Activated CD8-positive, alpha-beta memory T cell treated with anti-CD3 and anti-CD28 coated beads for 36 hours (primary cell): ENCODE results near the gene SLCO4A1. TPM values are rescaled to one million over a fixed set of nuclear protein-coding genes. Genes with fewer than 3 reads are reported as not detected.

Source experiments
- CTCF ChIA-PET: fragments of 350-600 bp; sonication (Branson Sonifier 250); formaldehyde crosslinking; loops from one replicate; lab custom pipeline; 2021; ENCODE audit warnings: antibody characterized with exemption; lab: Charles Lee
- POLR2A ChIA-PET: fragments of 350-600 bp; sonication (Branson Sonifier 250); formaldehyde crosslinking; loops from one replicate; lab custom pipeline; 2021; ENCODE audit warnings: antibody characterized with exemption; lab: Charles Lee
- total RNA-seq, 2 experiments: library from RNA; stranded (reverse); gene quantifications; one replicate each; pipeline ENCODE4 v1.2.3, GENCODE V29; 2021

Gene SLCO4A1
- total RNA-seq, 2 experiments from 2014 or later, result 60.9 to 65.4 TPM

DNA sequence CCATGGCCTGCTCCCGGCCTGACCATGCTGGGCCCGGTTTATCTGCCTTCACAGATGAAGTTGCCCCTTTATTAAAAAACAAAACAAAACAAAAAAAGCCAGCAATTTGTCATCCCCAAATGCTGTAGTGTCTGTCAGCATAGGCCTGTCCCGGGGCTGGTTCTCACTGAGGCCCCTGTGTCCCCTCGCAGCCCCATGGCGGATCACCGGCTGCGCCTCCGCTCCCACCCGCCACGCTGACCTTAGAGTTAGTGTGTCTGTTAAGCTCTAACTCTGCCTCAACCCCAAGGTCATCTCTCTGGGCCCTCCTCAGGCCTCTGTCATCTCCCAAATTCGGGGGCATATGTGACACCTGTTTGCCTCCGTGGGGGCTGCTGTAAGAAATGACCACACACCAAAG, 11.1 kb downstream of the SLCO4A1 start:
- ChIA-PET CTCF (interaction anchor here (2.6 kb wide), 1 partner anchor 31 kb away, joined by 7 read pairs; no protein-coding TSS in a partner anchor), POLR2A (no interaction called here)

DNA sequence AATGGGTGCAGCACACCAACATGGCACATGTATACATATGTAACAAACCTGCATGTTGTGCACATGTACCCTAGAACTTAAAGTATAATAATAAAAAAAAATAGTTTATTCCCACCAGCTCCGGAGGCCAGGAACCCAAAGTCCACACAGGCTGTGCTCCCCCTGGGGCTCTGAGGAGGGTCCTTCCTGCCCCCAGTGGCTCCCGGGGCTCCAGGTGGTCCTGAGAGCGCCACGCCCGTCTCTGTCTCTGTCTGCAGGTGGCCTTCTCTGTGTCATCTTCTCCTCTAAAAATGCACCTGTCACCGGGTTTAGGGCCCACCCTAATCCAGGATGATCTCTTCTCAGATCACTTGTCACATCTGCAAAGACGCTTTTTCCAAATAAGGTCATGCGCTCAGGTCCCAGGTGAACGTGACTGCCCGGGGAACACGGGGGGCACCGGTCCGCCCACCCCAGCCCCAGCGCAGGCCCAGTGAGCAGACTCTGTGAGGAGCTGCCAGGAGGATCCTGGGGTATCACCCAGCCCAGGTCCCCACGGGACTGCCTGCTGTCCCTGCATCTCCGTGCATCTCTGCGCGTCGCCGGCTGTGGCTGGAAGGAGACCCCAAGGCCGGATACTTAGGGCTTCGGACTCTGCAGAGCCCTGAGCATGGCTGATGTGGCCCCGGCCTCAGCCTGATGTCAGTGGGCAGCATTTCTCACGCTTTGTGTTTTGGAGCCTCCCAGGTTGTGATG, 11.8 kb downstream of the SLCO4A1 start:
- CTCF ChIA-PET, result interaction anchor here (1.1 to 1.9 kb wide), 3 partner anchors 12 to 154 kb away, joined by 3 to 4 read pairs (median 3); partner anchors contain the start of gene SLCO4A1
- POLR2A ChIA-PET, result no interaction called here

DNA sequence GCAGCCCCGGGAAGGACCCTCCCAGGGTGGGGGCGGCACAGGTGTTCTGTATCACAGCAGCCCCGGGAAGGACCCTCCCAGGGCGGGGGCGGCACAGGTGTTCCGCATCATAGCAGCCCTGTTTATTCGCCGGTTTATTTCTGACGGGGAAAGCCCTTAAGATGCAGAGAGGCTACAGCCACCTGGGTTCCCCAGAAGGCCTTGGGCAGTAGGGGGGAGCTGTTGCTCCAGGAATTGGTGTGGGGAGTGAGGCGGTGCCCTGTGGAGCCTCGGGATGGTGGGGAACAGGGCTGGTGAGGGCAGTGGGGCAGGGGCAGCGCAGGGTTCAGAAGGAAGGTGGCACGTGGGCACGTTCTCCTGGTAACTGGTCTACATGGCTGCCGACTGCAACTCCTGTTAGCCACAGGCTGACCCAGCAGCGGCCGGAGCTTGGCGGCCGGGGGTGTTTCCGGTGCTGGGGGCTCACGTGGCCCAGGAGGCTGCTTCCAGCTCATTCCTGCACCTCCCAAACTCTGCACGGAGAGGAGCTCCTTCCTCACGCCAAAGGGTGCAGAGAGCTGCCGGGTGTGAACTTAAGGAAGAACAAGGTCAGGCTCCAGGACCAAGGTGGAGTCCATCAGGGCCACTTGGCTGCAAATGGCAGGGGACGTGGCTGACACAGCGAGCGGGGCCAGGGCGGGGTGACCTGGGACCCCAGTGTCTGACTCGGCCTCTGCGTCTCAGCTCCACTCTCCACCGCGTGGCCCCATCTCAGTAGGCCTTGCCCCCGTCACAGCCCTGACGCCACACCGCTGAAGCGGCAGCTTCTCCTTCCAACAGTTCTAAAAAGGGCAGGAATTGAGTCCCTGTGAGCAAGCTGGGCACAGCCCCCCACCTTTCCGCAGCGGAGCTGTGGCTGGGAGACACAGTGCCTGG, 13.2 kb downstream of the SLCO4A1 start:
- CTCF ChIA-PET, result interaction anchor here (1.4 to 1.9 kb wide), 3 partner anchors 13 to 153 kb away, joined by 3 to 4 read pairs (median 3); partner anchors contain the start of genes NTSR1 and SLCO4A1
- POLR2A ChIA-PET, result no interaction called here

DNA sequence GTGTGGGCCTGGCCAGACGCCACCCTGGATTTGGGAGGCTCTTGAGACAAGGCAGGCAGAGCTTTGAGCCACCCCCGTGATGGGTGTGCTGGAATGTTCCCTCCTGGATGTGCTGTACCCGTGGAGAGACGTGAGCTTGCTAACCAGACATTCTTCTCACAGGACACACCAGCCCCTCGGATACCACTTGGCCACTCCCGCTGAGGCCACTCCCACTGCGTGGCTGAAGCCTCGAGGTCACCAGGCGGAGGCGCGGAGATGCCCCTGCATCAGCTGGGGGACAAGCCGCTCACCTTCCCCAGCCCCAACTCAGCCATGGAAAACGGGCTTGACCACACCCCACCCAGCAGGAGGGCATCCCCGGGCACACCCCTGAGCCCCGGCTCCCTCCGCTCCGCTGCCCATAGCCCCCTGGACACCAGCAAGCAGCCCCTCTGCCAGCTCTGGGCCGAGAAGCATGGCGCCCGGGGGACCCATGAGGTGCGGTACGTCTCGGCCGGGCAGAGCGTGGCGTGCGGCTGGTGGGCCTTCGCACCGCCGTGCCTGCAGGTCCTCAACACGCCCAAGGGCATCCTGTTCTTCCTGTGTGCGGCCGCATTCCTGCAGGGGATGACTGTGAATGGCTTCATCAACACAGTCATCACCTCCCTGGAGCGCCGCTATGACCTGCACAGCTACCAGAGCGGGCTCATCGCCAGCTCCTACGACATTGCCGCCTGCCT, 14.1 kb downstream of the SLCO4A1 start:
- POLR2A ChIA-PET, result no interaction called here
- CTCF ChIA-PET, result interaction anchor here (1.9 kb wide), 1 partner anchor 152 kb away, joined by 4 read pairs; no protein-coding TSS in a partner anchor

DNA sequence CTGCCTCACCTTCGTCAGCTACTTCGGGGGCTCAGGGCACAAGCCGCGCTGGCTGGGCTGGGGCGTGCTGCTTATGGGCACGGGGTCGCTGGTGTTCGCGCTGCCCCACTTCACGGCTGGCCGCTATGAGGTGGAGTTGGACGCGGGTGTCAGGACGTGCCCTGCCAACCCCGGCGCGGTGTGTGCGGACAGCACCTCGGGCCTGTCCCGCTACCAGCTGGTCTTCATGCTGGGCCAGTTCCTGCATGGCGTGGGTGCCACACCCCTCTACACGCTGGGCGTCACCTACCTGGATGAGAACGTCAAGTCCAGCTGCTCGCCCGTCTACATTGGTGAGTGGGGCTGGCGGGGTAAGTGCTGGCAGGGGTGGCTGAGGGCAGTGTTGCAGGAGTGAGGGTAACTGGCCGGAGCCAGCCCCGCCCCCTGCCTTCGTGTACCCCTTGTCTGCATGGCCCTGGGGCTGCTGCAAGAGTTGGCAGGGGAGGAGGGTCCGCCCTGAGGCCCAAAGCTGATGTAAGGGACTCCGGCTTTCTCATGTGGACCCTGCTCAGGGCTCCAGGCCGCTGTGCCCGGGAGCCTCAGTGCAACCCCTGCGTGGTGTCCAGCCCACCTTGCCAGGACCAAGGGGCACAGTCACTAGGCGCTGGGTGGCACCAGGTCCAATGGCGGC, 14.8 kb downstream of the SLCO4A1 start:
- ChIA-PET CTCF (no interaction called here), POLR2A (no interaction called here)

DNA sequence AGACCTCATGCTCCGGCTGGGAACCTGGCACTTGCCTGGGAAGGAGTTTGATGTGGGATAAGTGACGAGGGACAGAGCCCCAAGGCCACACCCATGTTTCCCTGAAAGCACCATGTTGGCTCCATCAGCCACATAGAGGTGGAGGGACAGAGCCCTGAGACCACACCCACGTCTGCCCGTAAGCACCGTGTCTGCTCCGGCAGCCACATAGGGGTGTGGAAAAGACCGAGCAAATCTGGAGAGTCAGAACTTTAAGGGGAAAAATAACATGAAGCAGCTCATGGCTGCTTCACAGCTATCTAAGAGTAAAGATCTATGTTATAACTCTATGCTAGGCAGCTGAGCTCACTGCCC, 15.3 kb downstream of the SLCO4A1 start:
- POLR2A ChIA-PET, result no interaction called here

DNA sequence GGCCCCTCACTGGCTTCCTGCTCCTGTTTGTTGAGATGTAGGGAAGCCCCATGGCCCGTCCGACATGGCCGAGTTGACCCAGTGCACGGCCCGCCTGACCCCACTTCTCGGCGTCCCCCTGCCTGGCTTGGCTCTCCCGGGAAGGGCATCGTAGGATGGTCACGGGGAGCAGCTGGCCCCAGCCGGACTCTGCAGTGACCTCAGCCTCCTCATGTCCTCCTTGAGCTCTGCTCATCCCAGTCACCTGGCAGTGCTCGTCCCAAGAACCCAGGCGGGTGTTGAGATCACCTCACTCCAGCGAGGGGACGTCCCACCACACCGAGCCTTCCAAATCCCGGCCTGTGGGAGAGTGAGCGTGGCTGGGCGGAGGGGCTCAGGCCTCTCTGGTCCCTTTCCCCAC, 15.7 kb downstream of the SLCO4A1 start:
- ChIA-PET POLR2A (no interaction called here), CTCF (no interaction called here)

More for the DNA sequence above, 15.3 kb downstream of the SLCO4A1 start:
- CTCF ChIA-PET, result no interaction called here

DNA sequence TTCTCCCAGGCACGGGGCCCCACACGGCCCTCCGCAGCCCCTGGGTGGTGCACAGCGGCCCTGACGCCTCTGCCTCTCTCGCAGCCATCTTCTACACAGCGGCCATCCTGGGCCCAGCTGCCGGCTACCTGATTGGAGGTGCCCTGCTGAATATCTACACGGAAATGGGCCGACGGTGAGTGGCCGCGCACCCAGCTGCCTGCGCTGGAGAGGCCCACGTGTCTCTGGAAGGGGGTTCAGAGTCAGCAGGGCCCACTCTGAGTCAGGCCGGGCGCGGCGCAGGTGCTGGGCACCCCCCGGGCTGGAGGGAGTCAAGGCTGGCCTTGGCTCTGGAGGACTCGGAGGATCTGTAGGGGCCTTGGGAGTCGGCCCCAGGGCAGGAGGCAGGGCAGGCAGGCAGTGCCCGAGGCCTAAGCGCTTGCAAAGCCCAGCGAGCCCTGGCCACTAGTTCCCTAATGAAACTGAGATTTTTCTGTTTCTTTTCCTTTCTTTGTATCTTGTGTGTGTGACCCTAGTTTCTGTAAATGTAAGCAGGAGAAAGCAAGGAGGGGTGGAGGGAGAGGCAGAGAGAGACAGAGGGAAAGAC, 16.4 kb downstream of the SLCO4A1 start:
- ChIA-PET POLR2A (no interaction called here), CTCF (no interaction called here)

DNA sequence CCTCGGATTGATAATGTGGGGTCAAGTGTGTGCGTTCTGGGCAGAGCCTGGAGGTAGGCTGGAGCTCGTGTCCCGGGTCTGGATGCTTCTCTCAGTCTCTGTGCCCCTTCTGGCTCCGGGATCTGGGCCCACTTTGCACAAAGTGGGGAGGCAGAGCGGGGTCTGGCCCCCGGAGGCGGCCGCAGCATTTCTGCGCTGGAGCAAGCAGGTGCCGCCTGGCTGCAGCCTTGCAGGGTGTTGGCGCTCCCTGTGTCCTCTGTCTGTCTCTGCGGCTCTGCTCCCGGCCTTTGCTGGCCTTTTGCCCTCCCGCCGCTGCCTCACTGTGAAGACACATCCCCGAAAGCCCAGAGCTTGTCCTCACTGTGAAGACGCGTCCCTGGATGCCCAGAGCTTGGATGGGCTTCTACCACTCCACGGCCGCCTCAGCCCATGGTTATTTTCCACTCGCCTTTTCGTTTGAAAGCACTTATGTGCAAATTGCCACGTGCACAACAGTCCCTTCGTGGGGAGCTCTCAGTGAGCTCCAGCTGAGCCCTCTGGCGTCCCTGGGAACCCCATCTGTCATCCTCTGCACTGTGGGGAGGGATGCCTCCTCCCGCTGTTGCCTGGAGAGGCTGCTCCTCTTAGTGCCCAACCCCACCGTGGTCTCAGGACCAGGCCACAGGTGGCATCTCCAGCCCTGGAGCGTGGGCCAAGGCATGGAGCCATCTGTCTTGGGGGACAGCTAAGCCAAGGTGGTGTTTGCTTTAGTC, 17.4 kb downstream of the SLCO4A1 start:
- POLR2A ChIA-PET, result no interaction called here
- CTCF ChIA-PET, result no interaction called here

DNA sequence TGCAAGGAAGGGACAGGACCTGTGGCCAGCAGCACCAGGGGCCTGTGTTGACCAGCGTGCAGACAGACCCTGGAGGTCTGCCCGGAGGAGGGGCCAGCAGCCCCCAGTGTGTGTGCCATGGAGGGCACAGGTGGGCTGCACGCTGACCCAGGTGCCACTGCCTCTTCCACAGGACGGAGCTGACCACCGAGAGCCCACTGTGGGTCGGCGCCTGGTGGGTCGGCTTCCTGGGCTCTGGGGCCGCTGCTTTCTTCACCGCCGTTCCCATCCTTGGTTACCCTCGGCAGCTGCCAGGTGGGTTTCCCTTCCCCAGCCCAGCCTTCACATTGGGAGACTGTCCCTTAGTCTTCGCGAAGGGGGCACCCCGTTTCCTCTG, 17.9 kb downstream of the SLCO4A1 start:
- POLR2A ChIA-PET, result no interaction called here
- CTCF ChIA-PET, result no interaction called here

DNA sequence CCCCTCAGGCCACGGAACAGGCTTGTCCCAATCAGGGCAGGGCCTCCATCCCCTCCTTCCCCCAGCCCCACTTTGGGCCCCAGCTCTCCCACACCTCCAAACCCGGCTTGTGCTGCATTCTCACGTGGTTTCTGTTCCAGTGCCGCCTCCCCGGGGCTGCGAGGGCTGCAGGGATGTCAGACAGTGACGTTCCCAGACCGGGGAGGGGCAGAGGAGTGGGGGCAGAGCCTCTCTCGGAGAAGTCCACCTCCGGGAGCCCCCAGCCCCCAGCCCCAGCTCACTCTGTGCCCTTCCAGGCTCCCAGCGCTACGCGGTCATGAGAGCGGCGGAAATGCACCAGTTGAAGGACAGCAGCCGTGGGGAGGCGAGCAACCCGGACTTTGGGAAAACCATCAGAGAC, 18.5 kb downstream of the SLCO4A1 start:
- POLR2A ChIA-PET, result no interaction called here
- CTCF ChIA-PET, result no interaction called here

DNA sequence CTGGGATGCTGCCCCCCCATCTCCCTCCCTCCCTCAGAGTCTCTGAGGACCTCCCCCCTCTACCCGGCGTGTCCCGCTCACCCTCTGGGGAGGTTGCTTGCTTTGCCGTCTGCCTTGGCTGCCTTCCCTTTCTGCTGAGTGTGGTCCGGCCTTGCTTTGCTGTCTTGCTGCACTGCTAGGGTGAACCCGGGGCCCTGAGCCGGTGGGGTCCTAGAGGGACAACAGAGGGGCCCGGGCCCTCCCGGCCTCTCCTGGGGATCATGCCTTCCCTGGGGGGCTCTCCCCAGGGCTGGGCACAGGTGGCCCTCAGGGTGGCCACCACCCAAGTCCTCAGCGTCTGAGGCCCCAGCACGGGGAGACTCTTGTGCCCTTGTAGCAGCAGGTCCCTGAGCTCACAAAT, 19.3 kb downstream of the SLCO4A1 start:
- ChIA-PET CTCF (no interaction called here), POLR2A (no interaction called here)

DNA sequence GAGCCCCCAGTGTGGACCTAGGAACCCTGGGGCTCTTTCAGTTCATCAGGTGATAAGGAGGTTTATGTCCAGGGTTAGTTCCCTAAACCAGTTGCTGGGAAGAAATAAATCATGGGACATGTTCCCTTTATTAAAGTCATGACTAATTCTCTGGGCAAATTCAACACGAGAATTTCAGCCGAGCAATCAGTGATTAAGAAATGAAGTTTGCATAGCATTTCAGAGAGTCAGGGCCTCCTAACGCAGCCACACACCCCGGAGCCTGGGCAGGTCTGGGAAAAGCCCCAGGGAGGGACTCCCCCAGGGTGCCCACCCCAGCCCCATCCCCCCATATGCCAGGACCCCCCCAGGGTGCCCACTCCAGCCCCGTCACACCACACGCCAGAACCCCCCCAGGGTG, 20.1 kb downstream of the SLCO4A1 start:
- ChIA-PET CTCF (no interaction called here), POLR2A (no interaction called here)

DNA sequence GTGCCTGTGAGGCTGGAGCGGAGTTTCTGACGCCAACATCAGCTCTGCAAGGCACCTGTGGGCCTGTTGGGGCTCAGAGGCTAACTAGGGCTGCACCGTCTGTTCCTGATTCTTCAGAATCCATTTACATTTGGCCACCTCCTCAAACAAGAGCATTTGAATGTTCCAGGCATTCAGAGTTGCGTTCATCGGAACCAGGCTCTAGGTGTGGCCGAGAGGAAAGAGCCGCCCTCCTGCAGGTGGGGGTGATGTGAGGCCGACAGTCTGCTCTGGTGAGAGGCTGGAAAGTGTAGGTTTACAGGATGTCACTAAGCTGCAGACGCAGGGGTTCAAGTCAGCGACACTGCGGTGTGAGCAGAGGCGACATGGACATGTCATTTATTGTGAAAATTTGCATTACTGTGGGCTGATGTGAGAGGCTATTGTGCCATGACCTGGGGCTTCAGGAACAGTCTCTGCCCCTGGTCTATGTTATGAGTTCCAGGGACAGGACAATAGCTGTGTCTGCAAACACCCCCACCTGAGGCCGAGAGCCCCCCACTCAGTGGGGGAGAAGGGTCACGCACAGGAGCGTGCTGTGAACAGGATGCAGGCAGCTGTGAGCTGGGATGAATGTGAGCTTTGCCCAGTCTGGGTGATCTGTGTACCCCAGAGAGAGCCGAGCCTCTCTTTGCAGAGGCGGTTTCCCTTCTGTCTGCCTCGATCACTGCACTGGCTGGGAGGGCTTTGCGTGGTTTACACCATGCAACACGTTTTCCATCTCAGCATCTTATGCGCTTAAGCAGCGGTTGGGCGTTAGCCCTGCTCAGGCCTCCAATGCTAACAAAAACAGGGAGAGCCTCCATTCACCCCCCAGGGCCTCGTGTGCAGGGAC, 21.1 kb downstream of the SLCO4A1 start:
- ChIA-PET POLR2A (no interaction called here), CTCF (no interaction called here)

DNA sequence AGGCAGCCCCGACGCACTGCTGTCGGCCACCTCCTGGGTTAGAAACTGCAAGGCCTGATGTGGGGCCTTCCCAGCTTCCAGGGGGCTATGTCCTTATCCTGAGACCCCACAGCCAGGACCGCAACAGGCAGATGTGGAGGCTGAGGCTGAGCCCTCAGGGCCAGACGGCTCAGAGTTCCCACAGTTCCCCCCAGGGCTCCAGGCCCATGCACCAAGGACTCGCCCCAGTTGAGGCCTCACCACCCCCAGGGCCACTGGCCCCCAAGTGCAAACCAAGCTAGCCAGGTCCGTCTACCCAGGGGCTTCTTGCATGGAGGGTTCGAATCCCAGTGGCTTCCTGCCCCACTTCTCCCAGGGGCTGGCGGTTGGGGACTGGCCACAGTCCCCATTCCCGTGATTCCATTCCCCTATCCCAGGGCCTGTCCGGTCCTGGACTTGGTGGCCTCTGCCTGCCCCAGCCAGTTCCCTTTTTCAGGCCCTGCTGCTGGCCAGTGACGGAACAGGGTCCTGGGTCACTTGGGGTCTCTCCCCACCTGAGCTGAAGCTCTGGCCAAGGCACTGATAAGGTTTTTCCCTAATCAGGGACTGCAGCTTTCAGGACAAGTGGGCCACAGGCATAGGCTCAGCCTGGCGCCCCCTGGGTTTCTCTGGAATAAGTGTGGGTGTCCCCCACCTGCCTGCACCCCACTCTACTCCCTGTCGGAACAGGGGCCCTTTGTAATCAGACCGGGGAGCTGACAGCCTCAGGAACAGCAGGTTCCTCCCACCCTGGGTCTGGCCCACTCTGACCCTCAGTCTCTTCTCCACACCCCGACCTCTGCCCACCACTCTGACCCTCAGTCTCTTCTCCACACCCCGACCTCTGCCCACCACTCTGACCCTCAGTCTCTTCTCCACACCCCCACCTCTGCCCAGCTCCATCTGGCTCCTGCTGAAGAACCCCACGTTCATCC, 22.0 kb downstream of the SLCO4A1 start:
- ChIA-PET CTCF (no interaction called here), POLR2A (no interaction called here)

DNA sequence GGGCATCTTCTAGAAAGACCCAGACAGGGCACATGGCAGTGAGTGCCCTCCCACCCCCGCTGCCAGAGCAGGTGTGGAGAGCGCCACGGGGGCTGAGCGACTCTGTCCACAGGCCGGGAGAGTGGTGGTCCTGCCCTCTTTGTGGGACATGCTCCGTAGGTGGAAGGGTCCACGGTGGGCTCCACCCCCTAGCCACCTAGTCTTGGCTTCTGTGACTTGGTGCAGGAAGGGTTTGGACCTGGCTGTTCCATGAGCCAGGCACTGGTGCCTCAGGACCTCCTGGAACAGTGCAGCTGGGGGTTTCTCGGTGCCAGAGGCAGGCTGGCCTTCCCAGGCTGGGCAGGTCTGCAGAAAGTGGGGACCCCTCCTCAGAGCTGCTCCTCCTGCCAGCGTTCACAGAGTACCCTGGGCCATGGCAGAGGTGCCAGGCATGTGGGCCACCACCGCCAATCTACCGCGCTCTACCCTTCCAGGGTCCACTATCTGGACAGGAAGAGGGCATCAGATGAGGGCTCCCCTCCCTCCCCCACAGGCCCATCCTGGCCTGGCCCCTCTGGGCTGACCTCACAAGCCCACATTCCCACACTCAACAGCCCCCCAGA, 23.0 kb downstream of the SLCO4A1 start:
- CTCF ChIA-PET, result no interaction called here
- POLR2A ChIA-PET, result no interaction called here
